HG03460 (cell line): Measurements from ENCODE around the gene A2ML1.
"Not testable (repeated sequence)": the region's sequence is repeated elsewhere in the genome, so short reads cannot be mapped to it uniquely, and the experiment has no call there.

ENCODE experiments used
- ATAC-seq: cut with Tn5 transposase; IDR thresholded peaks from one replicate; pipeline ENCODE4 v1.9.1; 2021; ENCODE audit not compliant: unreplicated experiment

The A2ML1 gene

DNA sequence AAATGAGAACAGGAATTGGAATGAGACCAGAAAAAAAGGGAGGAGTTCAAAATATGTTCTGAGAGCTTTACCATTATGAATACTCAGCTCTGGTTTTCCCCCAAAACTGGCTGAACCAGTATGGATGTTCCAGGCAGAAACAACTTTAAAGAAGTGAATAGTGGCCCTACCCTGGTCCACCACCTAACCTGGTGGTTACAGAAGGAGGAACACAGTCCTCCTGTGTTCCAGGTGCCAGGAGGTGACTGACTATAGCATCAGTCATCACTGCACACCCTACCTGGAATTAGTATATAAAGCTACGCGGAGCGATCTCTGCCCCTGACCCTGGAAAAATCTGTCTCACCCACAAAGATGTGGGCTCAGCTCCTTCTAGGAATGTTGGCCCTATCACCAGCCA lies at the start of gene A2ML1:
A2ML1 (plus strand) TSS at position 324 of the 400 bp plus-strand sequence; CDS start at position 355, 31 bp downstream.
- no peak for ATAC-seq

DNA sequence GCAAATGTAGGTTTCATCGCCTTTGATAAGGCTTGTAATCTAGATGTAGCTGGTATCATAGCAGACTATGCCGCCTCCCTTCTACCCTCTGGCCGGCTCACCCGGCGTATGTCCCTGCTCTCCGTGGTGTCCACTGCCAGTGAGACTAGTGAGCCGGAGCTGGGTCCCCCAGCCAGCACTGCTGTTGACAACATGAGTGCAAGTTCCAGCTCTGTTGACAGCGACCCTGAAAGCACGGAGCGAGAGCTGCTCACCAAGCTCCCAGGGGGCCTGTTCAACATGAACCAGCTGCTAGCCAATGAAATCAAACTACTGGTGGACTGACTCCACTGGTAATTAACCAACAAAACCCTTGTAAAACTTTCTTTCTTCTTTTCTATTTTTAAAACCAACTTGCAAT lies 49.0 kb upstream of the A2ML1 start:
- no peak for ATAC-seq

DNA sequence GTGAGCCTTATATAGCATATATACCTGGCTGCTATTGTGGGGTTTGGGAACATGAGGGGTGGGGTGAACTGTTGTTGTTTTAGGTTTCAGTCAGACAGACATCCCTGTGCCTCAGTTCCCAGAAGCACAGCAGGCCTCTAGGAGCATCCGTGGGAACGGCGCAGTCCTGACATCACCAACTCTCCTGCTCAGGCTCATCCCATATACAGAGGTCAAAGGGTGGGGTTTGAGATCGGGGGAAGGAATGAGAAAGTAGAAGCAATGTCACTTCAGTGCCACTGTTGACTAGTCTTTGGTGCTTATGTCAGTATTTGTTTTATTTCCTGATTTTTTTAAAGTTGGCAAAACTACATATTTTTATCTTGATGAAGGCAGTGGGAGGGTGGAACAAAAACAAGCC lies 43.1 kb upstream of the A2ML1 start:
- no peak for ATAC-seq

DNA sequence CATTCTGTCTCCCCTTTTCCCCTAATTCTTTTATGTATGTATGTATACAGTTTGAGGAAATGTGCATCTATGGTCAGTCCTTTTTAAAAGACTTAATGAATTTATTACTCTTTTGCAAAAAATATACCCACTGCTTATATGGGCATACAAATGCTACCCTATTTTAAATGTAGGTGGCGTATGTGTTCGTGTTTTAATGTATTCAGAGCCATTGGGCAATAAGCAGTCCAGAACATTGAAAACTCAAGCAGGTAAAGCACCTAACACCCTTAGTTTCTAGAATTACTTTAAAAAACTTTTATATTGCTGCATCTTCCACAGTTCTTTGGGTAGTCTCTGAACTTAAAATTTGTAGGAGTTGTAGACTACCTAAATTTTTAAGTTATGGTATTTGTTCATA lies 42.6 kb upstream of the A2ML1 start:
- ATAC-seq, result no peak

DNA sequence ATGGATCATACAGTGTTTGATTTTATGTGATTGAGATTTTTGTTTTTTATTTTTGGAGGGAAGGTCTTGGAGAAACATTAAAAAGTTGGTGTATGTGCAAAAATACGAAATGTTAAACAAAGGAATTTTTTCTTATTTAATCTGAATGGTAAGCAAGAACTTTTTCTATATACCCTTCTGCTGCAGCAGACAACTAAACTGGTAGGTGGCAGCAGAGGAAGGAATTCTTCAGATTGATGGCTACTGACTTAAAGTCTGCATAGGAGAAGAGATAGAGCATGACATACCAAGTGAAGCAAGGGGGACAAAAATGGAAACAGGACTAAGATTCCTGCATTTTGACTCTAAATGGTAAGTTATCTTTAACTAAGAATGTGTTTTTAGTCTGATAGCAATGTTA lies 42.0 kb upstream of the A2ML1 start:
- ATAC-seq, result no peak

DNA sequence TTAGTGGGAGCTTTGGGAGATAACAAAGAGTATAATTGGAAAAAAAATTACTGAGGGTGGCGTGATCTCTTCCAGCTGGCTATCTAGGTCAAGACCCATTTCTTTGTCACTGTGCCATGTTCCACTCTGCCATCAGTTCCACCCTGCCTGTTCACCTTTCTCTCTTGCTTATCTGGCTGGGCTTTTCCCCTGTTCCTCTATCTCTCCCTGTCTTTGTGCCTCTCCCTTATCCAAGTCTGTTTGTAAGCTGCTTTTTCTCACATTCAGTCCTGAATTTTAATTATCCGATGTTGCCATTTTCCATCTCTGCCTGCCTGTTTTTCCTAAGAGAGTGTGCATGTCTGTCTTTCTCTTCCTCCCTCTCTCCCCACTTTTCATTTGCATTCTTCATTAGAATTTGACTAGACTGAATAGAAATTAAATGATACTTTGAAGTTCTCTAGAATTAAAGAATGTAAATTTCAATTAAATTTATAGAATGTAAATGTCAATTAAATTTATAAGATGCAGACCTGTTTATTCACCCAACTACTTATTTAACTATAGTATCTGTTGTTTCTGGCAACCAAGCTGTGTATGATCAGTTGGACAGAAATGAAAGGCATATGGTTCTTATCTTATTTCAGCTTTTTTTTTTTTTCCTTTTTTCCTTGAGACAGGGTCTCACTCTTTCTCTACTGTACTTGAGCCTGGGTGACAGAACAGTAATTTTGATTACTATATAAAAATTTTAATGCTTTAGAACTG lies 40.9 kb upstream of the A2ML1 start:
- ATAC-seq, result no peak

DNA sequence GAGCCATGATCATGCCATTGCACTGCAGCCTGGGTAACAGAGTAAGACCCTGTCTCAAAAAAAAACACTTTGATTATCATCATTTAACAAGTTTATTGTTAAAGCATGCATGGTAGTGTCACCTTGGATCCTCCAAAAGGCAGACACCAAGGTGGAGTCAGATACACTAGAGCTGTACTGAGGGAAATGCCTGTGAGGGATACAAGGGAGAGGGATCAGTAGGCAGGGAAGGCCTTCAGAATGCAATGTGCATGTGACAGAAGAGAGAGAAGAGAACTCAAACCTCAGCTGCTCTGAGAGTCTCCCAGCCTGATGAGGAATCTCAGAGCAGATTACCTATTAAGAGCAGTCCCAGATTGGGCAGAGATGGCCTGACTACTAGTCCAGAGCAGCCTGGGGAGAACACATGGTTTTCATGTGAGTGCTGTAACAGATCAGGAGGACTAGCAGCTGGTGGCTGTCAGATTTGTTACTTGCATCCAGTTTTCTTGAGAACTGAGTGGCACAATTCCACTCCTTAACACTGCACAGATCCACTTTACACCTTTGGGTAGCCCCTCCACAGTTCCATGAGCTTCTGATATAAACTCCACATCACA lies 38.0 kb upstream of the A2ML1 start:
- ATAC-seq, result no peak

DNA sequence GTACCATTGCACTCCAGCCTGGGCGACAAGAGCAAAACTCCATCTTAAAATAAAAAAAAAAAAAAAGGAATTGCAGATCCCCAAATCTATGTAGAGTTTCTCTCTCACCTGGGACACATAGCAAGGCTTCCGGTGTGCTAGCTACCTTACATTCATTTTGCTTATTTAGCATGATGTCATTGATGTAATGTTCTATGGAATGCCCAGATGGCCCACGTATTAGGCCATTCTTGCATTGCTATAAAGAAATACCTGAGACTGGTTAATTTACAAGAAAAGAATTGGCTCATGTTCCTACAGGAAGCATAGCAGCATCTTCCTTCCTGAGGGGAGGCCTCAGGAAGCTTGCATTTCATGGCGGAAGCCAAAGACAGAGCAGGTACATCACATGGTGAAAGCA lies 36.9 kb upstream of the A2ML1 start:
- no peak for ATAC-seq

DNA sequence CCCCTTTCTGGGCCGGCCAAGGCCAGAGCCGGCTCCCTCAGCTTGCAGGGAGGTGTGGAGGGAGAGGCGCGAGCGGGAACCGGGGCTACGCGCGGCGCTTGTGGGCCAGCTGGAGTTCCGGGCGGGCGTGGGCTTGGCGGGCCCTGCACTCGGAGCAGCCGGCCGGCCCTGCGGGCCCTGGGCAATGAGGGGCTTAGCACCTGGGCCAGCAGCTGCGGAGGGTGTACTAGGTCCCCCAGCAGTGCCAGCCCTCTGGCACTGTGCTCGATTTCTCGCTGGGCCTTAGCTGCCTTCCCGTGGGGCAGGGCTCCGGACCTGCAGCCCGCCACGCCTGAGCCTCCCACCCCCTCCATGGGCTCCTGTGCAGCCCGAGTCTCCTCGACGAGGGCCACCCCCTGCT lies 35.2 kb upstream of the A2ML1 start:
- ATAC-seq, result not testable (repeated sequence)

DNA sequence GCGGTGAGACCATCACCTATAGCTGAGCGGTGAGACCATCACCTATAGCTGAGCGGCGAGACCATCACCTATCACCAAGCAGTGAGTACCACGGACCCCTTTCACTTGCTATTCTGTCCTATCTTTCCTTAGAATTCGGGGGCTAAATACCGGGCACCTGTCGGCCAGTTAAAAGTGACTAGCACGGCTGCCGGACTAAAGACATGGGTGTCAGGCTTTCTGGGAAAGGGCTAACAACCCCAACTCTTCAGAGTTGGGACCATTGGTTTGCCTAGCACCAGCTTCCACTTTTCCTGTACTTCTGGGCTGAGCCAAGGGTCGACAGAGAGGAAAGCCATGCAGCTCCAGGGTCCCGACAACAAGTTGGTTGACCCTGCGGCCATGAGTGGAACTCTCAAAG lies 33.7 kb upstream of the A2ML1 start:
- not testable (repeated sequence) for ATAC-seq

DNA sequence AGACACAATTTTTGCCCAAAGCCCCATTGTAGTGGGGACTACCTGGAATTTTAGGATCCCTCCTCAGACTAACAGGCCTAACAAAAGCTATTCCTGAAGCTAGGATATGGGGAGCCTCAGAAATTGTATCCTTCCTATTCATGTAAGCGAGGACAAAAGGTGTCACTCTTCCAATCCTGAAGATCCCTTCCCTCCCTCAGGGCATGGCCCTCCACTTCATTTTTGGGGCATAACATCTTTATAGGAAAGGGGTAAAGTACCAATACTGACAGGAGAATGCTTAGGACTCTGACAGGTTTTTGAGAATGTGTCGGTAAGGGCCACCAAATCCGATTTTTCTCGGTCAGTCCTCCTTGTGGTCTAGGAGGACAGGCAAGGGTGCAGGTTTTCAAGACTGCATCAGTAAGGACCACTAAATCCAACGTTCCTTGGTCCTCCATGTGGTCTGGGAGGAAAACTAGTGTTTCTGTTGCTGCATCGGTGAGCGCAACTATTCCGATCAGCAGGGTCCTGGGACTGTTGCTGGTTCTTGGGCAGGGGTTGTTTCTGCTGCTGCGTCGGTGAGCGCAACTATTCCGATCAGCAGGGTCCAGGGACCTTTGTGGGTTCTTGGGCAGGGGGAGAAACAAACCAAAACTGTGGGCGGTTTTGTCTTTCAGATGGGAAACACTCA lies 32.9 kb upstream of the A2ML1 start:
- not testable (repeated sequence) for ATAC-seq

DNA sequence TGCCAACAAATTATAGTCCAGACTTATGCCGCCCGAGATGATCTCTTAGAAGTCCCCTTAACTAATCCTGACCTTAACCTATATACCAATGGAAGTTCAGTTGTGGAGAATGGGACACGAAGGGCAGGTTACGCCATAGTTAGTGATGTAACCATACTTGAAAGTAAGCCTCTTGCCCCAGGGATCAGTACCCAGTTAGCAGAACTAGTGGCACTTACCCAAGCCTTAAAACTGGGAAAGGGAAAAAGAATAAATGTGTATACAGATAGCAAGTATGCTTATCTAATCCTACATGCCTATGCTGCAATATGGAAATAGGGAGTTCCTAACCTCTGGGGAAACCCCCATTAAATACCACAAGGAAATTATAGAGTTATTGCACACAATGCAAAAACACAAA lies 29.2 kb upstream of the A2ML1 start:
- not testable (repeated sequence) for ATAC-seq

DNA sequence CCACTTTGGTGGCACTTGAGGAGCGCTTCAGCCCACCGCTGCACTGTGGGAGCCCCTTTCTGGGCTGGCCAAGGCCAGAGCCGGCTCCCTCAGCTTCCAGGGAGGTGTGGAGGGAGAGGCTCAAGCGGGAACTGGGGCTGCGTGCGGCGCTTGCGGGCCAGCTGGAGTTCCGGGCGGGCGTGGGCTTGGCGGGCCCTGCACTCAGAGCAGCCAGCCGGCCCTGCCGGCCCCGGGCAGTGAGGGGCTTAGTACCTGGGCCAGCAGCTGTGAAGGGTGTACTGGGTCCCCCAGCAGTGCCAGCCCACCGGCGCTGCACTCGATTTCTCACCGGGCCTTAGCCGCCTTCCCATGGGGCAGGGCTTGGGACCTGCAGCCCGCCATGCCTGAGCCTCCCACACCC lies 27.8 kb upstream of the A2ML1 start:
- ATAC-seq, result not testable (repeated sequence)

DNA sequence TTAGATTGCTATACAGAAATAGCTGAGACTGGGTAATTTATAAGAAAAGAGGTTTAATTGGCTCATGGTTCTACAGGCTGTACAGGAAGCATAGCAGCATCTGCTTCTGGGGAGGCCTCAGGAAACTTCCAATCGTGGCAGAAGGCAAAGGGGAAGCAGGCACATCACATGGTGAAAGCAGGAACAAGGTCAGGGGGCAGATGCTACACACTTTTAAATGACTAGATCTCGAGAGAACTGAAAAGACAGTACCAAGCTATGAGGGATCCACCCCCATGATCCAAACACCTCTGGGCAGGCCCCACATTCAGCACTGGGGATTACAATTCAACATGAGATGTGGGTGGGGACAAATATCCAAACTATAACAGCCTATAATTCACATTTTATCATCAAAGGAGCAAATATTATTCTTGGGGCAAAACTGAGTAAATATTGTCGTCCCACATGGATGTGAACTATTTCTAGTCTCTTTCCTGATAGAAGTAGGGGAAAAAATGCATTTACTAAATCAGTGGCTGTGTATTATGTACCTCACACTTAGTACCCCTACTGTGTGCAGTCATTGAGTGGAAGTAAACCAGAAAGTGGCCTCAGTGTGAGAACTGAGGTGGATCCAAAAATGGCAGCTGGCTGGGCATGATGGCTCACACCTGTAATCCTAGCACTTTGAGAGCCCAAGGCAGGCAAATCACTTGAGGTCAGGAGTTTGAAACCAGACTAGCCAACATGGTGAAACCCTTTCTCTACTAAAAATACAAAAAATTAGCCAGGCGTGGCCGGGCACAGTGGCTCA lies 25.4 kb upstream of the A2ML1 start:
- ATAC-seq, result no peak

DNA sequence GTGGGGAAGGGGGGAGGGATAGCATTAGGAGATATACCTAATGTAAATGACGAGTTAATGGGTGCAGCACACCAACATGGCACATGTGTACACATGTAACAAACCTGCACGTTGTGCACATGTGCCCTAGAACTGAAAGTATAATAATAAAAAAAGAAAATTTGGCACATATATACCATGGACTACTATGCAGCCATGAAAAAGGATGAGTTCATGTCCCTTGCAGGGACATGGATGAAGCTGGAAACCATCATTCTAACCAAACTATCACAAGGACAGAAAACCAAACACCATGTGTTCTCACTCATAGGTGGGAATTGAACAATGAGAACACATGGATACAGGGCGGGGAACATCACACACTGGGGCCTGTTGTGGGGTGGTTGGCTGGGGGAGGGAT lies 21.2 kb upstream of the A2ML1 start:
- not testable (repeated sequence) for ATAC-seq

DNA sequence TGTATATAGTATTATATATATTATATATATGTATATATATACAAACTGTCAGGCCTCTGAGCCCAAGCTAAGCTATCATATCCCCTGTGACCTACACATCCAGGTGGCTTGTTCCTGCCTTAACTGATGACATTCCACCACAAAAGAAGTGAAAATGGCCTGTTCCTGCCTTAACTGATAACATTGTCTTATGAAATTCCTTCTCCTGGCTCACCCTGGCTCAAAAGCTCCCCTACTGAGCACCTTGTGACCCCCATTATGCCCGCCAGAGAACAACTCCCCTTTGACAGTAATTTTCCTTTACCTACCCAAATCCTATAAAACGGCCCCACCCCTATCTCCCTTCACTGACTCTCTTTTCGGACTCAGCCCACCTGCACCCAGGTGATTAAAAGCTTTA lies 17.6 kb upstream of the A2ML1 start:
- ATAC-seq, result not testable (repeated sequence)

DNA sequence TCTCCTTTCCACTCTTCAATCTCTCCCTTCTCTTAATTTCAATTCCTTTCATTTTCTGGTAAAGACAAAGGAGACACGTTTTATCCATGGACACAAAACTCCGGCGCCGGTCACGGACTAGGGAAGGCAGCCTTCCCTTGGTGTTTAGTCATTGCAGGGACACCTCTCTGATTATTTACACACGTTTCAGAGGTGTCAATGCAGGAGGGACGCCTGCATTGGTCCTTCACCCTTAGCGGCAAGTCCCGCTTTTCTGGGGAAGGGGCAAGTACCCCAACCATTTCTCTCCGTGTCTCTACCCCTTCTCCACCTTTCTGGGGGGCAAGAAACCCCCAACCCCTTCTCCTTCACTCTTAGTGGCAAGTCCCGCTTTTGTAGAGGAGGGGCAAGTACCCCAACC lies 16.9 kb upstream of the A2ML1 start:
- ATAC-seq, result not testable (repeated sequence)

DNA sequence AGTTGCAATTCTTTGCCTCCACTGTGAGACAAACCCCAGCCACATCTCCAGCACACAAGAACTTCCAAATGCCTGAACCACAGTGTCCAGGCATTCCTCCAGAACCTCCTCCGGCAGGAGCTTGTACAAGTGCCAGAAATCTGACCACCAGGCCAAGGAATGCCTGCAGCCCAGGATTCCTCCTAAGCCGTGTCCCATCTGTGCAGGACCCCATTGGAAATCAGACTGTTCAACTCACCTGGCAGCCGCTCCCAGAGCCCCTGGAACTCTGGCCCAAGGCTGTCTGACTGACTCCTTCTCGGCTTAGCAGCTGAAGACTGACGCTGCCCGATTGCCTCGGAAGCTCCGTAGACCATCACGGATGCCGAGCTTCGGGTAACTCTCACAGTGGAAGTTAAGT lies 15.3 kb upstream of the A2ML1 start:
- not testable (repeated sequence) for ATAC-seq

DNA sequence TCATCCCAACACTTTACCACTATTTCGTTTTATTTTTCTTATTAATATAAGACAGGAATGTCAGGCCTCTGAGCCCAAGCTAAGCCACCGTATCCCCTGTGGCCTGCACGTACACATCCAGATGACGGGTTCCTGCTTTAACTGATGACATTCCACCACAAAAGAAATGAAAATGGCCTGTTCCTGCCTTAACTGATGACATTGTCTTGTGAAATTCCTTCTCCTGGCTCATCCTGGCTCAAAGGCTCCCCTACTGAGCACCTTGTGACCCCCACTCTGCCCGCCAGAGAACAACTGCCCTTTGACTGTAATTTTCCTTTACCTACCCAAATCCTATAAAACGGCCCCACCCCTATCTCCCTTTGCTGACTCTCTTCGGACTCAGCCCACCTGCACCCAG lies 12.3 kb upstream of the A2ML1 start:
- ATAC-seq, result not testable (repeated sequence)

DNA sequence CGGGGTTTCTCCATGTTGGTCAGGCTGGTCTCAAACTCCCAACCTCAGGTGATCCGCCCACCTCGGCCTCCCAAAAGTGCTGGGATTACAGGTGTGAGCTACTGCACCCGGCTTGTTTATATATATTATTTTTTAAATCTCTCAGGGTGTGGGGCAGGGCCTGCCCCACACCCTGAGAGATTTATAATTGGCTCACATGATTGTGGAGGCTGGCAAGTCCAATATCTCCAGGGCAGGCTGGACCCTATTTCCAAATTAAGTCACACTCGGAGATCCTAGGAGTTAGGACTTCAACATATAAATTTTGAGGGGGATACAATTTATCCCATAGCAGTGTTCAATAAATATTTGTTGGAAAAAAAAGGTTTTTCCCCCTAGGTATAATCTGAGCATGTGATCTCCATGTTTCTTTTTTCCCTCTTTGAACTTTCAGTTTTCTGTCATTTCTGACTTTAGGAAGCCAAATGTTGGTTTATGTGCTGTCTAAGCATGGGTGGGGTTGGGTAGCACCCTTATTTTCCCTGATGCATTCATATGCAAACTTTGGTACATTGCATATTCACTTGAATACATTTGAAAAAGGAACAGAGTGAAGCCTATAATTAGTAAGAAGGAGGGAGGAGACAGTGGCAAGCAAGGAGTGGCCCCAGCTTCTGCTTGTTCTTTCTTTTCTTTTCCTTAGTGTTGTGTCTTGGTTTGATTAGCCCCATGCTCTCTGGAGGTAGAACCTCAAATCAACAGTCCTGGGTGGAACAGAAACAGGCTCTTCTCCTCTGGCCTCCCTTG lies 8.7 kb upstream of the A2ML1 start:
- ATAC-seq, result no peak
